GM23338 (cell line): ENCODE data around the gene ZBTB7C. TPM values are rescaled to one million over a fixed set of nuclear protein-coding genes. Genes with fewer than 3 reads are reported as not detected.

Experiments used
- ATAC-seq: fragments of 200-7000 bp; cut with Tn5 transposase; 3 replicates; pipeline ENCODE4 v1.9.1; 2020
- DNase-seq: peaks from one replicate; pipeline ENCODE4 v3.0.0-alpha.2; 2015; ENCODE audit warnings: low spot score
- H2AFZ ChIP-seq: fragments of 200-600 bp; sonication (generic); 2 replicates; pipeline ENCODE4 v1.8.0; 2016; ENCODE audit warnings: antibody characterized with exemption, mild to moderate bottlenecking, moderate library complexity
- H3F3A ChIP-seq: fragments of 200-600 bp; sonication (generic); replicated peaks from 2 replicates; pipeline ENCODE4 v1.8.0; 2017; ENCODE audit warnings: antibody characterized with exemption, mixed run types, low read depth
- H3K27ac ChIP-seq: fragments of 200-600 bp; sonication (generic); 2 replicates; pipeline ENCODE4 v1.6.1; 2016; ENCODE audit warnings: low read depth
- H3K27me3 ChIP-seq: fragments of 200-600 bp; sonication (generic); 2 replicates; pipeline ENCODE4 v1.8.0; 2016; ENCODE audit warnings: mild to moderate bottlenecking, mixed run types, moderate library complexity; ENCODE audit not compliant: insufficient read depth
- H3K36me3 ChIP-seq: fragments of 200-600 bp; sonication (generic); 2 replicates; pipeline ENCODE4 v1.8.0; 2016; ENCODE audit warnings: mild to moderate bottlenecking; ENCODE audit not compliant: insufficient read depth
- H3K4me1 ChIP-seq: fragments of 200-600 bp; sonication (generic); 2 replicates; pipeline ENCODE4 v1.8.0; 2016; ENCODE audit warnings: mild to moderate bottlenecking, moderate library complexity; ENCODE audit not compliant: insufficient read depth
- H3K4me2 ChIP-seq: fragments of 200-600 bp; sonication (generic); 2 replicates; pipeline ENCODE4 v1.7.1; 2017; ENCODE audit warnings: mixed run types
- H3K4me3 ChIP-seq: fragments of 200-600 bp; sonication (generic); 2 replicates; pipeline ENCODE4 v1.6.1; 2016; ENCODE audit warnings: mixed run types
- H3K79me2 ChIP-seq: fragments of 200-600 bp; sonication (generic); replicated peaks from 2 replicates; pipeline ENCODE4 v1.8.0; 2017; ENCODE audit warnings: mild to moderate bottlenecking; ENCODE audit not compliant: insufficient read depth
- H3K9me2 ChIP-seq: fragments of 200-600 bp; sonication (generic); 2 replicates; pipeline ENCODE4 v1.8.0; 2017; ENCODE audit not compliant: insufficient read depth
- H4K20me1 ChIP-seq: fragments of 200-600 bp; sonication (generic); replicated peaks from 2 replicates; pipeline ENCODE4 v1.8.0; 2017; ENCODE audit warnings: mild to moderate bottlenecking; ENCODE audit not compliant: insufficient read depth
- H3K27ac Mint-ChIP-seq: 2 replicates; pipeline ENCODE4 v1.8.0; 2020; ENCODE audit warnings: inconsistent platforms, mild to moderate bottlenecking, moderate library complexity, mixed read lengths
- H3K27me3 Mint-ChIP-seq: 3 replicates; pipeline ENCODE4 v1.8.0; 2022; ENCODE audit warnings: low read depth, mild to moderate bottlenecking, moderate library complexity, mixed read lengths, inconsistent platforms; ENCODE audit not compliant: insufficient read depth, poor library complexity
- H3K36me3 Mint-ChIP-seq: 3 replicates; pipeline ENCODE4 v1.8.0; 2021; ENCODE audit warnings: low read depth, mild to moderate bottlenecking, inconsistent platforms, moderate library complexity, mixed read lengths
- H3K4me1 Mint-ChIP-seq: 3 replicates; pipeline ENCODE4 v1.8.0; 2020; ENCODE audit warnings: mild to moderate bottlenecking, inconsistent platforms, mixed read lengths
- H3K4me3 Mint-ChIP-seq: 3 replicates; pipeline ENCODE4 v1.8.0; 2021; ENCODE audit warnings: moderate library complexity, mild to moderate bottlenecking, inconsistent platforms, mixed read lengths
- H3K9me3 Mint-ChIP-seq: 3 replicates; pipeline ENCODE4 v1.8.0; 2020; ENCODE audit warnings: moderate library complexity, mild to moderate bottlenecking, inconsistent platforms, mixed read lengths
- CTCF ChIP-seq, 2 experiments: fragments of 200-600 bp in 1 of 2; sonication (generic) in 1 of 2; conservative IDR thresholded peaks; 2 replicates each; pipeline versions ENCODE4 v1.5.1 to v1.6.1; 2016 to 2017; ENCODE audit warnings: antibody characterized with exemption in 2 of 2, low read depth in 2 of 2, mild to moderate bottlenecking in 2 of 2, moderate library complexity in 1 of 2
- EZH2 ChIP-seq: fragments of 200-600 bp; sonication (generic); IDR thresholded peaks from one replicate; pipeline ENCODE4 v1.8.0; 2017; ENCODE audit warnings: antibody characterized with exemption, mild to moderate bottlenecking, low read depth; ENCODE audit not compliant: unreplicated experiment
- EZH2phosphoT487 ChIP-seq: fragments of 200-600 bp; sonication (generic); IDR thresholded peaks from one replicate; pipeline ENCODE4 v1.8.1; 2018; ENCODE audit warnings: antibody characterized with exemption; ENCODE audit not compliant: unreplicated experiment
- JUNB ChIP-seq: IDR thresholded peaks from one replicate; pipeline ENCODE4 v1.6.1; 2016; ENCODE audit warnings: antibody characterized with exemption; ENCODE audit not compliant: unreplicated experiment
- NANOG ChIP-seq: IDR thresholded peaks from 2 replicates; pipeline ENCODE4 v1.6.1; 2016; ENCODE audit warnings: antibody characterized with exemption, borderline replicate concordance
- POLR2AphosphoS5 ChIP-seq: IDR thresholded peaks from 2 replicates; pipeline ENCODE4 v1.6.1; 2016; ENCODE audit warnings: antibody characterized with exemption, low read depth
- STAT1 ChIP-seq: IDR thresholded peaks from one replicate; pipeline ENCODE4 v1.6.1; 2016; ENCODE audit warnings: antibody characterized with exemption; ENCODE audit not compliant: unreplicated experiment
- ZNF114 ChIP-seq: fragments of 250-450 bp; sonication (Bioruptor Pico); IDR thresholded peaks from 2 replicates; pipeline ENCODE4 v1.5.0; 2020; ENCODE audit warnings: mild to moderate bottlenecking, moderate library complexity
- ZNF331 ChIP-seq: fragments of 250-450 bp; sonication (Bioruptor Pico); IDR thresholded peaks from 2 replicates; pipeline ENCODE4 v1.5.0; 2020; ENCODE audit warnings: low read depth, mild to moderate bottlenecking, moderate library complexity
- ZNF462 ChIP-seq: fragments of 250-450 bp; sonication (Bioruptor Pico); IDR thresholded peaks from 2 replicates; pipeline ENCODE4 v1.5.0; 2020; ENCODE audit warnings: mild to moderate bottlenecking, moderate library complexity
- polyA plus RNA-seq: library from polyadenylated mRNA; unstranded; fragments of >200 nt; fragmentation: Nextera tagmentation; extraction: Ambion mirVana; gene quantifications from 2 replicates; pipeline ENCODE4 v1.2.1, GENCODE V29; 2016
- total RNA-seq: library from RNA; depleted of rRNA; stranded (reverse); fragments of >200 nt; shearing (Covaris generic); gene quantifications from 2 replicates; pipeline ENCODE4 v1.2.3, GENCODE V29; 2014
- TF ChIP-seq, protein P1 (sequence below): IDR thresholded peaks from 2 replicates; pipeline ENCODE4 v1.6.1; 2016; ENCODE audit warnings: antibody characterized with exemption

Gene ZBTB7C
- total and polyA plus RNA-seq, 2 experiments from 2014 or later = 0.03 to 0.14 TPM

DNA sequence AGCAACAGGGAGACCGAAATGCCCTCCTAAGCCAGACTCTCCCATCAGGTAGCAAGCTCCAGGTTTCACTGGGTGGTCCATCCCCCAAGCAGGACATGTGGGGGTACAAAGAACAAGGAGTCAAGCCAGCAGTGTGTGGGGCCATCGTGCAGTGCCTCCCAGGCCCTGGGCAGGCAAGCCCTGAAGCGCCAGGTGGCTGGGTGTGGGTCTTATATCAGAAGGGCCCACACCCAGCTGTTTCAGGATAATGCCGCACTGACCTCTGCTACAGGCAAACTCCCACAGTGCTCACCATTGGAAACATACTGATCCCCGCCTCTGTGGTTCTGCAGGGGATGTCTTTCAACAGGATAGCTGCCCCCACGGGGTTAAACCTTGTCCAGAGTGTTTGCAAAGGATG, 304.5 kb downstream of the ZBTB7C start:
- H3K27ac Mint-ChIP-seq = no peak overlapping the region

GRCh38 chr18:48100651-48101165, 308.5 kb downstream of the ZBTB7C start:
- ATAC-seq = peak; percentile 91
- no peaks in the 10 kb centered on the region for H3K27me3 ChIP-seq
- no peak overlapping the region; the same call in 1 of the 2 replicates for H3K4me3 ChIP-seq
- no peaks in the 10 kb centered on the region for H3K36me3 Mint-ChIP-seq
- no peak overlapping the region for H3K27ac ChIP-seq
- H3F3A ChIP-seq = no peaks in the 10 kb centered on the region
- no peaks in the 10 kb centered on the region for H3K79me2 ChIP-seq
- no peaks in the 10 kb centered on the region for H4K20me1 ChIP-seq
- peak overlapping the region; percentile 94 for H2AFZ ChIP-seq
- no peaks in the 10 kb centered on the region for H3K9me3 Mint-ChIP-seq
- no peaks in the 10 kb centered on the region for H3K9me2 ChIP-seq
- peak overlapping the region; percentile 56; the same call in 1 of the 2 replicates for H3K27ac Mint-ChIP-seq
- peaks cover 14% of the 10 kb centered on the region for H3K4me1 ChIP-seq
- peak overlapping the region; percentile 51; the same call in 2 of the 3 replicates for H3K4me3 Mint-ChIP-seq
- peaks cover 5% of the 10 kb centered on the region for H3K27me3 Mint-ChIP-seq
- peak overlapping the region; percentile 53 for H3K4me2 ChIP-seq
- peaks cover 26% of the 10 kb centered on the region for H3K4me1 Mint-ChIP-seq
- H3K36me3 ChIP-seq = no peaks in the 10 kb centered on the region
- peak; percentile 80 for DNase-seq
- TF ChIP-seq POLR2AphosphoS5 = no peak
- no peak for TF ChIP-seq STAT1
- TF ChIP-seq ZNF114 (CRISPR knock-in tag) = no peak
- TF ChIP-seq ZNF462 (CRISPR knock-in tag) = no peak
- no peak for TF ChIP-seq EZH2phosphoT487

More for the DNA sequence above, 304.5 kb downstream of the ZBTB7C start:
- Mint-ChIP-seq H3K9me3 (no peaks in the 10 kb centered on the region), H3K27me3 (peaks cover 11% of the 10 kb centered on the region), H3K4me1 (peaks cover 41% of the 10 kb centered on the region), H3K4me3 (no peak overlapping the region), H3K36me3 (no peaks in the 10 kb centered on the region)
- no peak overlapping the region for H3K27ac ChIP-seq
- no peak overlapping the region for H3K4me3 ChIP-seq
- H2AFZ ChIP-seq = no peak overlapping the region
- no peaks in the 10 kb centered on the region for H3K27me3 ChIP-seq
- H3K9me2 ChIP-seq = no peaks in the 10 kb centered on the region
- H3K4me1 ChIP-seq = peaks cover 25% of the 10 kb centered on the region
- H4K20me1 ChIP-seq = no peaks in the 10 kb centered on the region
- DNase-seq (no peak), ATAC-seq (no peak)
- TF ChIP-seq CTCF (conservative IDR thresholded peaks at IDR 0.05; ENCODE audit: low read depth in 2 of 2) = no peak
- no peak for TF ChIP-seq STAT1
- TF ChIP-seq ZNF331 = no peak
- TF ChIP-seq, protein P1, sequence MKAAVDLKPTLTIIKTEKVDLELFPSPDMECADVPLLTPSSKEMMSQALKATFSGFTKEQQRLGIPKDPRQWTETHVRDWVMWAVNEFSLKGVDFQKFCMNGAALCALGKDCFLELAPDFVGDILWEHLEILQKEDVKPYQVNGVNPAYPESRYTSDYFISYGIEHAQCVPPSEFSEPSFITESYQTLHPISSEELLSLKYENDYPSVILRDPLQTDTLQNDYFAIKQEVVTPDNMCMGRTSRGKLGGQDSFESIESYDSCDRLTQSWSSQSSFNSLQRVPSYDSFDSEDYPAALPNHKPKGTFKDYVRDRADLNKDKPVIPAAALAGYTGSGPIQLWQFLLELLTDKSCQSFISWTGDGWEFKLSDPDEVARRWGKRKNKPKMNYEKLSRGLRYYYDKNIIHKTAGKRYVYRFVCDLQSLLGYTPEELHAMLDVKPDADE = no peak
- TF ChIP-seq ZNF114 (CRISPR knock-in tag) = no peak
- no peak for TF ChIP-seq EZH2phosphoT487
- no peak for TF ChIP-seq POLR2AphosphoS5
- TF ChIP-seq NANOG = no peak
- no peak for TF ChIP-seq JUNB
- TF ChIP-seq EZH2 = no peak
- no peaks in the 10 kb centered on the region for H3K36me3 ChIP-seq
- H3K4me2 ChIP-seq = no peak overlapping the region
- no peaks in the 10 kb centered on the region for H3K79me2 ChIP-seq
- H3F3A ChIP-seq = no peaks in the 10 kb centered on the region
